CD14-positive monocyte (primary cell): ENCODE data around the gene ABTB1. TPM values are rescaled to one million over a fixed set of nuclear protein-coding genes. Genes with fewer than 3 reads are reported as not detected.
A peak's percentile ranks its signal among the peaks of the same experiment; 100 is the strongest.

ENCODE experiments used
- DNase-seq, 3 donors: peaks; one replicate each; pipeline ENCODE4 v3.0.0-alpha.2; 2011 to 2022
- H2AFZ ChIP-seq: 2 replicates; pipeline ENCODE4 v1.6.0; 2012; ENCODE audit warnings: mild to moderate bottlenecking, low read depth, low read length, inconsistent platforms; ENCODE audit not compliant: insufficient read depth, poor library complexity, severe bottlenecking
- H3K27ac ChIP-seq, 2 donors: 1 replicate in 1 of 2; 2 replicates in 1 of 2; pipeline ENCODE4 v1.5.1; 2012 to 2013; ENCODE audit warnings: low read length in 2 of 2, control low read depth in 1 of 2, inconsistent platforms in 1 of 2, low read depth in 1 of 2, mild to moderate bottlenecking in 1 of 2
- H3K27me3 ChIP-seq, 2 donors: one replicate each; pipeline versions ENCODE4 v1.6.0 to v1.6.1; 2011 to 2013; ENCODE audit warnings: low read length in 2 of 2; ENCODE audit not compliant: control insufficient read depth in 2 of 2, insufficient read depth in 2 of 2
- H3K36me3 ChIP-seq, 2 donors: replicated peaks in 1 of 2; 1 replicate in 1 of 2; 2 replicates in 1 of 2; pipeline versions ENCODE4 v1.5.1 to v1.6.1; 2012 to 2013; ENCODE audit warnings: low read length in 2 of 2, control low read depth in 1 of 2, inconsistent platforms in 1 of 2, mild to moderate bottlenecking in 1 of 2; ENCODE audit not compliant: insufficient read depth in 2 of 2, control insufficient read depth in 1 of 2
- H3K4me1 ChIP-seq, 2 donors: 1 replicate in 1 of 2; 2 replicates in 1 of 2; pipeline versions ENCODE4 v1.5.1 to v1.6.1; 2012 to 2013; ENCODE audit warnings: low read length in 2 of 2, control low read depth in 1 of 2, inconsistent platforms in 1 of 2, mild to moderate bottlenecking in 1 of 2, moderate library complexity in 1 of 2; ENCODE audit not compliant: insufficient read depth in 2 of 2, control insufficient read depth in 1 of 2
- H3K4me2 ChIP-seq: replicated peaks from 2 replicates; pipeline ENCODE3; 2012; ENCODE audit warnings: low read length, moderate library complexity, mild to moderate bottlenecking; ENCODE audit not compliant: poor library complexity, severe bottlenecking; ENCODE audit errors: extremely low read depth
- H3K4me3 ChIP-seq, 3 experiments: fragments of 200-600 bp in 1 of 3; sonication (generic) in 1 of 3; replicated peaks in 1 of 3; 1 replicate in 2 of 3; 2 replicates in 1 of 3; pipeline ENCODE4 v1.5.1; 2011 to 2013; ENCODE audit warnings: low read length in 3 of 3, mild to moderate bottlenecking in 3 of 3, control low read depth in 2 of 3, low read depth in 2 of 3, inconsistent platforms in 1 of 3, moderate library complexity in 1 of 3
- H3K79me2 ChIP-seq: 2 replicates; pipeline ENCODE4 v1.6.0; 2012; ENCODE audit warnings: mild to moderate bottlenecking, control low read depth, inconsistent platforms, low read length, moderate library complexity; ENCODE audit not compliant: insufficient read depth
- H3K9ac ChIP-seq: 2 replicates; pipeline ENCODE4 v1.6.0; 2017; ENCODE audit warnings: low read length, mild to moderate bottlenecking; ENCODE audit not compliant: insufficient read depth, poor library complexity, severe bottlenecking
- H3K9me3 ChIP-seq, 2 donors: replicated peaks in 1 of 2; 1 replicate in 1 of 2; 2 replicates in 1 of 2; pipeline versions ENCODE4 v1.5.1 to v1.6.1; 2012 to 2013; ENCODE audit warnings: low read length in 2 of 2, control low read depth in 1 of 2; ENCODE audit not compliant: control insufficient read depth in 1 of 2, insufficient read depth in 1 of 2
- H4K20me1 ChIP-seq: 2 replicates; pipeline ENCODE4 v1.6.0; 2012; ENCODE audit warnings: mild to moderate bottlenecking, low read length, control low read depth, moderate library complexity; ENCODE audit not compliant: insufficient read depth
- H3K27ac Mint-ChIP-seq, 7 donors: one replicate each; pipeline ENCODE4 v1.8.0; 2020; ENCODE audit warnings: mild to moderate bottlenecking in 7 of 7, mixed read lengths in 7 of 7, moderate library complexity in 6 of 7, inconsistent platforms in 2 of 7
- H3K27me3 Mint-ChIP-seq, 3 donors: one replicate each; pipeline ENCODE4 v1.8.0; 2021 to 2022; ENCODE audit warnings: low read depth in 3 of 3, mild to moderate bottlenecking in 3 of 3, mixed read lengths in 3 of 3, moderate library complexity in 3 of 3, inconsistent platforms in 1 of 3
- H3K36me3 Mint-ChIP-seq, 2 donors: one replicate each; pipeline ENCODE4 v1.8.0; 2020; ENCODE audit warnings: mixed read lengths in 2 of 2, inconsistent platforms in 1 of 2, mild to moderate bottlenecking in 1 of 2
- H3K4me1 Mint-ChIP-seq: one replicate; pipeline ENCODE4 v1.8.0; 2020; ENCODE audit warnings: mild to moderate bottlenecking, mixed read lengths
- H3K4me3 Mint-ChIP-seq, 2 donors: one replicate each; pipeline ENCODE4 v1.8.0; 2020; ENCODE audit warnings: mild to moderate bottlenecking in 2 of 2, mixed read lengths in 2 of 2, moderate library complexity in 1 of 2
- H3K9me3 Mint-ChIP-seq, 7 donors: one replicate each; pipeline ENCODE4 v1.8.0; 2020 to 2022; ENCODE audit warnings: mixed read lengths in 7 of 7, mild to moderate bottlenecking in 6 of 7, moderate library complexity in 6 of 7, inconsistent platforms in 2 of 7
- WGBS: methylation state at CpG from one replicate; pipeline ENCODE4 v1.1.5; 2013; ENCODE audit warnings: missing lambda C conversion rate; ENCODE audit not compliant: insufficient coverage; 5-methylcytosine and 5-hydroxymethylcytosine counted together
- intact Hi-C, 2 donors: fragments of 100-400 bp; cut with micrococcal nuclease; formaldehyde crosslinking; loops; one replicate each; pipeline versions ENCODE4 v1.15.0 to v1.15.1; 2023
- polyA plus RNA-seq, 3 donors: library from polyadenylated mRNA; depleted of rRNA in 1 of 3; unstranded in 2 of 3; stranded (reverse) in 1 of 3; fragments of 300-500 nt in 2 of 3; fragments of >200 nt in 1 of 3; fragmentation: Illumina TruSeq in 2 of 3; gene quantifications; 1 replicate in 2 of 3; 2 replicates in 1 of 3; pipeline ENCODE4 v1.2.3, GENCODE V29; 2012 to 2021
- TF ChIP-seq, protein P1 (sequence below): fragments of 200-600 bp; IDR thresholded peaks from one replicate; pipeline ENCODE4 v1.8.0; 2022; ENCODE audit warnings: antibody characterized with exemption, mild to moderate bottlenecking

Gene ABTB1
- polyA plus RNA-seq, 3 donors: 107 to 246 (median 118) TPM

DNA sequence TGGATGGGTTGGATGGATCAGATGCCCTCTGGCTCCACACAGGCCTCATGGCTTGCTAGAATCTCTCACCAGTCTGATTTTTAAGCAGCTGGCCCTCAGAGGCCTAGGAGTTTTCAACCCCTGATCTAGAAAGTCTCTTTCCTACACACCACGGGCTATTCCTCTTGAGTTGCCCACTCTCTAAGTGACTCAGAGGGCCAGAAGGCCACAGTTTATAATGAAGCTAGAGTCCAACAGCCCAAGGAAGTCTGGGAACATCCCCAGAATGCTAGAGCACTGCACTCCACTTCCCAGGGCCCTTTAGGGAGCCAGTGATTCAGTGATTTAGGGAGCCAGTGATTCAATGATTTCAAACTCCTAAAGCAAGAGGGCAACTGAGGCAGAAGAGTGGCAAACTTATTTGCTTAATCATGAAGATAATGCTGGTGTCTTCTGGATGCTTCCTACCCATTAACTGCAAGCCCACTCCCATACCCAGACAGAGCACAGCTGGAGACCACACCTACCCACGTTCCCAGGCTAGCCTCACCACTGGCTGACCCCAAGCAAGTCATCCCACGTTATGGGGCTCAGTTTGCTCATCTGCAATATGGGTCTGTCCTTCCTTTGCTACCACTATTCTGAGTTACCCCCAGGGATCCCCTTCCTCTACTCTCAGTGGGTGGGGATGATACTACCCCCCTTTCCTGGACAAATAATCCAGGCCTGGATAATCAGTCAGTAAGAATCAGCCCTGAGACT, 36.7 kb downstream of the ABTB1 start:
- Histone ChIP-seq H3K27me3 (no peaks in the 10 kb centered on the region), H3K9me3 (no peaks in the 10 kb centered on the region), H2AFZ (no peak overlapping the region), H3K36me3 (no peaks in the 10 kb centered on the region), H3K9ac (no peak overlapping the region), H3K27ac (no peak overlapping the region), H4K20me1 (no peaks in the 10 kb centered on the region), H3K4me1 (no peaks in the 10 kb centered on the region), H3K4me3 (no peak overlapping the region), H3K79me2 (no peaks in the 10 kb centered on the region), H3K4me2 (no peak overlapping the region)
- Mint-ChIP-seq H3K4me3 (no peak overlapping the region), H3K9me3 (no peaks in the 10 kb centered on the region), H3K27me3 (peaks cover 0 to 1% (median 0%) of the 10 kb centered on the region in 3 donors), H3K36me3 (peaks cover 0 to 2% of the 10 kb centered on the region in 2 donors), H3K4me1 (no peaks in the 10 kb centered on the region), H3K27ac (peak overlapping the region in 1 of 7 donors; percentile 70)
- WGBS: no CpG with 5 or more reads among the region's 3 CpGs
- no peak for DNase-seq
- TF ChIP-seq, protein P1, sequence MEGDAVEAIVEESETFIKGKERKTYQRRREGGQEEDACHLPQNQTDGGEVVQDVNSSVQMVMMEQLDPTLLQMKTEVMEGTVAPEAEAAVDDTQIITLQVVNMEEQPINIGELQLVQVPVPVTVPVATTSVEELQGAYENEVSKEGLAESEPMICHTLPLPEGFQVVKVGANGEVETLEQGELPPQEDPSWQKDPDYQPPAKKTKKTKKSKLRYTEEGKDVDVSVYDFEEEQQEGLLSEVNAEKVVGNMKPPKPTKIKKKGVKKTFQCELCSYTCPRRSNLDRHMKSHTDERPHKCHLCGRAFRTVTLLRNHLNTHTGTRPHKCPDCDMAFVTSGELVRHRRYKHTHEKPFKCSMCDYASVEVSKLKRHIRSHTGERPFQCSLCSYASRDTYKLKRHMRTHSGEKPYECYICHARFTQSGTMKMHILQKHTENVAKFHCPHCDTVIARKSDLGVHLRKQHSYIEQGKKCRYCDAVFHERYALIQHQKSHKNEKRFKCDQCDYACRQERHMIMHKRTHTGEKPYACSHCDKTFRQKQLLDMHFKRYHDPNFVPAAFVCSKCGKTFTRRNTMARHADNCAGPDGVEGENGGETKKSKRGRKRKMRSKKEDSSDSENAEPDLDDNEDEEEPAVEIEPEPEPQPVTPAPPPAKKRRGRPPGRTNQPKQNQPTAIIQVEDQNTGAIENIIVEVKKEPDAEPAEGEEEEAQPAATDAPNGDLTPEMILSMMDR: no peak
- intact Hi-C loops: no loop called here

DNA sequence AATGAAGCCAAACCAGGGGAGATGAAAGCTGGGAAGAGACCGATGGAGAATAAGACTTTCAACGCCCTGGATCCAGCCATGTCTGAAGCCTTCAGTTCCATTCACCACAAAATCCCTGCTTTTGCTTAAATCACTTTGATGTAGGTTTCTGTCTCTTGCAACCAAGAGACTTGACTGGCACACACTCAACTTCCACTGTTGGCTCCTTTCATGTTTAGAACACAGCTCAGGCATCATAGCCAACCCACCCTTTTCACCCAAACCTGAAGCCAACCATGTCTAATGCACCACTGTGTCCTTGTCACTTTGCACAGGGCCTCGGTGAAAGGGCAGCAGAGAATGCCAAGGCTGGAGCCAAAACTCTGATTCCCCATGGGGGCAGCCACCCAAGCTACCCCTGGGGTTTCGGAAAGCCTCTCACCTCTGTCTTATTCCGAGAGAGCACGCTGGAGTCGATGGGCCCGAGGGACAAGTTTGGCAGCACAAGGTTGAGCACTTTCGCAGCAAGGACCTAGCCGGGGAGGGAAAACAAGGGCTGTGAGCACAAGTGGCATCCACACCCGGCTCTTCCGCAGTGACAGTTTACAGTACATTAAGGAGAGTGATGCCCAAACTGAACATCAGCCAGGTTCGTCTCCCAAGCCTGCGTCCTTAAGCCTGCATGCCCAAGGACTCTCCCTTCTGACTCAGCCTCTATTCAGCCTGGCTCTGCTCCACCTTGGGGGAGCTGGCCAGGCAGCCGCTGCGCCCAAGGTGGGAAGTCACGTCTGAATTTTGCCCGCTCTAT, 37.6 kb downstream of the ABTB1 start:
- Mint-ChIP-seq H3K27ac (no peak overlapping the region), H3K36me3 (no peaks in the 10 kb centered on the region), H3K4me3 (no peak overlapping the region), H3K4me1 (peaks cover 4% of the 10 kb centered on the region), H3K27me3 (peaks cover 0 to 2% (median 0%) of the 10 kb centered on the region in 3 donors), H3K9me3 (no peaks in the 10 kb centered on the region)
- Histone ChIP-seq H3K27me3 (no peaks in the 10 kb centered on the region), H3K9me3 (no peaks in the 10 kb centered on the region), H3K9ac (no peak overlapping the region), H3K79me2 (no peaks in the 10 kb centered on the region), H3K27ac (no peak overlapping the region), H4K20me1 (no peaks in the 10 kb centered on the region), H3K36me3 (no peaks in the 10 kb centered on the region), H3K4me2 (no peak overlapping the region), H3K4me1 (peaks cover under 1 to 3% of the 10 kb centered on the region in 2 donors), H3K4me3 (no peak overlapping the region), H2AFZ (no peak overlapping the region)
- TF ChIP-seq, protein P1: no peak
- 95% methylated on average over 16 of the region's 18 CpGs for WGBS
- intact Hi-C loops: no loop called here
- DNase-seq: no peak
